22Rv1 (cell line): ENCODE measurements around the gene TAGLN3.

Source experiments
- H3K27ac ChIP-seq: fragments of 450-650 bp; 2 replicates; pipeline ENCODE4 v1.5.1; 2017
- ZFX ChIP-seq: fragments of 450-650 bp; IDR thresholded peaks from 2 replicates; pipeline ENCODE4 v1.6.1; 2017; ENCODE audit warnings: antibody characterized with exemption, borderline replicate concordance
- TF ChIP-seq, protein P1 (sequence below): fragments of 450-650 bp; IDR thresholded peaks from 2 replicates; pipeline ENCODE4 v1.5.1; 2017; ENCODE audit warnings: mild to moderate bottlenecking

TAGLN3 gene

DNA sequence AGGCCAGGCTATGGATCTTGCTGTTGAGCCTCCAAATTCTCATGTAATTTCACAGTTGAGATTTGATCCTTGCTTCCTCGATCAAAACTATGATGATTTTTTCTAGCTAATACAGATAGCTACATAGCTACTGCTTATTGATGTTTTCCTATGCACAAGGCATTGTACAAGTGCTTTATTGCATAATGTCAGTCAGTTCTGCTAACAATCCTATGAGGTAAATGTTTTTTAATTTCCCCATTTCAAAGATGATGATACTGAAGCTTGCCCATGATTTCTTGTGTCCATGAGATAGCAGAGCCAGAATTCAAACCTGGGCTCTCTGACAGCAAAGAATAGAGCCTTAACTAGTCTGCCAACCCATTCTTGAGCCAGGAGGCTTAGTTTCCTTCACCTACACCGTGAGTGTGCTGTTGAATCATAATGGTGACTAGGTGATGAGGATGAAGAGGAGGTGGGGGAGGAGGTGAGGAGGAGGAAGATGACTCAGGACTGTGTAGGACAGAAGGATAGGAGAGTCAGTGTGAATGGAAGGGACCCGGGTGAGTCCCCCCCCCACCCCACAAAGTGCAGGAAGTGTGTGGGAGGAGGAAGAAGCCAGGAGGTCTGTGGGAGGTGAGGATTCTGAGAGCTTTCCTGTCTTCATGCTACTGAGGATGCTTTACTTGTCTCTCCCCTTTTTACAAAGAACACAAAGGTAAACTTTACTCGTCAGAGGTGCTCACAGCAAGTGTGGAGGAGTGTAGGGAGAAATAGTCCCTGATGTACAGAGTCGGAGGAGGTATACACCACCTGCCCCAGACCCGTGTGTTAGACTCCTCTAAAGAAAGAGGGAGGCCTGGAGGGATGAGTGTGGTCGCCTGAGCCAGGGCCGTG, 3.6 kb downstream of the TAGLN3 start:
- no peak overlapping the region for H3K27ac ChIP-seq
- TF ChIP-seq, protein P1, sequence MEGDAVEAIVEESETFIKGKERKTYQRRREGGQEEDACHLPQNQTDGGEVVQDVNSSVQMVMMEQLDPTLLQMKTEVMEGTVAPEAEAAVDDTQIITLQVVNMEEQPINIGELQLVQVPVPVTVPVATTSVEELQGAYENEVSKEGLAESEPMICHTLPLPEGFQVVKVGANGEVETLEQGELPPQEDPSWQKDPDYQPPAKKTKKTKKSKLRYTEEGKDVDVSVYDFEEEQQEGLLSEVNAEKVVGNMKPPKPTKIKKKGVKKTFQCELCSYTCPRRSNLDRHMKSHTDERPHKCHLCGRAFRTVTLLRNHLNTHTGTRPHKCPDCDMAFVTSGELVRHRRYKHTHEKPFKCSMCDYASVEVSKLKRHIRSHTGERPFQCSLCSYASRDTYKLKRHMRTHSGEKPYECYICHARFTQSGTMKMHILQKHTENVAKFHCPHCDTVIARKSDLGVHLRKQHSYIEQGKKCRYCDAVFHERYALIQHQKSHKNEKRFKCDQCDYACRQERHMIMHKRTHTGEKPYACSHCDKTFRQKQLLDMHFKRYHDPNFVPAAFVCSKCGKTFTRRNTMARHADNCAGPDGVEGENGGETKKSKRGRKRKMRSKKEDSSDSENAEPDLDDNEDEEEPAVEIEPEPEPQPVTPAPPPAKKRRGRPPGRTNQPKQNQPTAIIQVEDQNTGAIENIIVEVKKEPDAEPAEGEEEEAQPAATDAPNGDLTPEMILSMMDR: no peak
- TF ChIP-seq ZFX: no peak

DNA sequence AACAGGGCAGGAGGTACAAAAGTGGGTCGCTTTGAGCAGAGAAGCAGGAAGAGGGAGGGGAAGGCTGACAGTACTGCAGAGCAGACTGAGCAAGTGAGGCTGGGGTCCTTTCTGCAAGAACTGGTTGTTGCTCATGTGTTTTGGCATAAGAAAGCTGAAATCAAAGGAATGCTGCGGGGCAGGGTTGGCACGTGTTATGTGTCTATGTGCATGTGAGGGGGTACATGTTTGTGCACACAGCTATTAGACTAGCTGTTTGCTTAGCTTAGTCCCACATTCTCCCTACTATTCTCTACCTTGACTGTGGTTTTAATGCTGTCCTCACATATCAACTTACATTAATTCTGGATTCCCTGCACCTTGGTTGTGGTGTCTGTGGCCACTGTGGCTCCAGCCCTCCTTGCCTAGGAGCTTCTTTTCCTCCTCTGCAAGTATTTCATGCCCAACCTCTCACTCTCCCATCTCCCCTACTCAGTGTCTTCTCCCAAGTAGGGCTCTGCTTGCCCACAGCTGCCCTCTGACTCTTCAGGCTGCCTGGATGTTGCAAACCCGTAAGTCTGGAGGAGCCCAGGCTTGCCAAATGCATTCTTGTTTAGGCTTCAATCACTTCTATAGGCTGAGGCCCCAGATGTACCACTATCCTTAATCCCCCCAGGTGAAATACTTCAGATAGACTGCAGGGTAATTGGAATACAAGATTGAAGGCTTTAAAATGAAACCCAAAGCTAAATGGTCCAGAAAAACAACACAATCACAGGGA, 4.8 kb downstream of the TAGLN3 start:
- TF ChIP-seq, protein P1: no peak
- TF ChIP-seq ZFX: no peak
- no peak overlapping the region for H3K27ac ChIP-seq

DNA sequence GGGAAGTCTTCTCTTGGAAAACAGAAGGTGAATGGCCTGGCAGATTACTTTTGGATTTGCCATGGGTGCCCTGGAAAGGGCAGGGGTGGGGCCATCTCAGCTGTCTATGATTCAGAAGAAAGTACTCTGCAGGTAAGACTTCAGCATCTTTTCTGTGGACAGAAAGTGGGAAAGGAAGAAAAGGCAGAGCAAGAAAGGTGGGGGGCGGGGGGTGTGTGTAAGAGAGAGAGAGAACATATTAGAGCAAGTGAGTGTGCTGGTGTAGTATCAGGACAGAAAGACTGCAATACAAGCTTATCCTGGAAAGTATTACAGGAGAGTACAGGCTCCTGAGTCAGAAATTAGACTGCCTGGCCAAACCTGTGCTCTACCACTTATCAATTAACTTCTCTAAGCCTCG, 5.5 kb downstream of the TAGLN3 start:
- no peak overlapping the region for H3K27ac ChIP-seq
- TF ChIP-seq ZFX: no peak
- TF ChIP-seq, protein P1: no peak

DNA sequence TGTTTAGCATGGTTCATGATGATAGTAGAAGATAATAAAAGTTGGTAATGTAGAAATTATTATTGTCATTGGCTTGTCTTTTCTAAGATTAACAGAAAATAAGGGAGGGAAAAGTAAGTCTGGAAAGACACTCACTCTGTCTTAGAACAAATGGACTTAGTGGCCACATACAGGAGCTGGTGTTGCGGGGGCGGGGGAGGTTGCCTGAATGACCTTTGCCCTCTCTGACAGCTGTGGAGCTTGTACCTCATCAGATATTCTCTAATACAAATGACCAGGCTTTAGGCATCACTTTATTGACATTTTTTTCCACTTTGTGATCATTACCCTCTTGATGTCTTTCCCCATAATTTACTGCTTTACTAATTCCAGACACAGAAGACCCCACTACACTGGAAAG, 5.9 kb downstream of the TAGLN3 start:
- H3K27ac ChIP-seq: no peak overlapping the region

DNA sequence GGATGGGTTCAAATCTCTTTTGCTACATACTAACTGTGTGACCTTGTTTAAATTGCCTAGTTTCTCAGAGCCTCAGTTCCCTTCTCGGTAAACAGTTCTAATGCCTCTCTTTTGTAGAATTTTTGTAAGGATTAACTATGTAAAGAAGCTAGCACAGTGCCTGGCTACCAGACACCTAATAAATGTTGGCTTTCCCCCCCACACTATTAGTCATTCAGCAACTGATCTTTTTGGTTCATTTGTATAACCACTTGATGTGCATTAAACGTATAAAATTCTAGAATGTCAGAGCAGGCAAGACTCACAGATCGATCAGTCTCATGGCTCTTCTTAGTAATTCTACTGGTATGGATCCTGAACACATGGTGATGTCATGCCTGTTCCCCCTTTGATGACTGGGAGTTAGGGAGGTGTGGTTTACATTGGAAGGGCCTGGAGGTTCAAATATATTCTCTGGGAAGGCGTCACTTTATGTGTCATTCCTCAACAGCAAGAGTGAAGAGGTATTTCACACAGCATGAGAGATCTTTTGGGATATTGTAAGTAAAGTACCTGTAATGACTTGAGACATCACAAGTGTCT, 6.5 kb downstream of the TAGLN3 start:
- H3K27ac ChIP-seq: no peak overlapping the region
- TF ChIP-seq, protein P1: no peak
- TF ChIP-seq ZFX: no peak

More for the DNA sequence above, 5.9 kb downstream of the TAGLN3 start:
- TF ChIP-seq, protein P1: no peak
- no peak for TF ChIP-seq ZFX

DNA sequence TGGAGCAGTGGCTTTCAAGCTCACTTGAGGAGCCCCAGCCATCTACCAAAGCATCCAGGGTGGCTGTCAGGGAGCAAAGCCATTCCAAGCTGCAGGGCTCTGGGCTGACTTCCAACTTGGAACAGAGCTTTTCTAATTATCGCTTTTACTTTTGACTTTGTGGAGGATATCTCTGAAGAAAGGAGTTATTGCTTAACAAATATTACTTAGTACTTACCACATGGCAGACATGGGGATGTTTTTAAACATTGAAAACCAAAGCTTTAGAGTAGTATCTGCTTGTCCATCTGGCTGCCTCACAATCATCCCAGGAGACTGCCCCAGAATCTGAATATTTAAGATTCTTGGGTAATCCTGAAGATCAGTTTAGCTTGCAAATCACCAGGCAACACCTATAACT, 8.9 kb downstream of the TAGLN3 start:
- TF ChIP-seq, protein P1: no peak
- TF ChIP-seq ZFX: no peak
- H3K27ac ChIP-seq: no peak overlapping the region
